SJSA1 (cell line): Measurements from ENCODE around the gene ENTREP1. TPM values are rescaled to one million over a fixed set of nuclear protein-coding genes. Genes with fewer than 3 reads are reported as not detected.
"Not testable (repeated sequence)": the region's sequence is repeated elsewhere in the genome, so short reads cannot be mapped to it uniquely, and the experiment has no call there.

Experiments used
- DNase-seq, 2 experiments: peaks; one replicate each; pipeline ENCODE4 v3.0.0-alpha.2; 2015 to 2020; ENCODE audit warnings: low spot score in 2 of 2, low read depth in 1 of 2
- H3K27ac ChIP-seq: fragments of 250-450 bp; sonication (Bioruptor Pico); 2 replicates; pipeline ENCODE4 v1.5.1; 2020; ENCODE audit warnings: mild to moderate bottlenecking, moderate library complexity
- H3K27me3 ChIP-seq: fragments of 250-450 bp; sonication (Bioruptor Pico); replicated peaks from 2 replicates; pipeline ENCODE4 v1.5.1; 2020; ENCODE audit warnings: mild to moderate bottlenecking, moderate library complexity
- H3K36me3 ChIP-seq: fragments of 250-450 bp; sonication (Bioruptor Pico); 2 replicates; pipeline ENCODE4 v1.5.1; 2020; ENCODE audit warnings: mild to moderate bottlenecking
- H3K4me1 ChIP-seq: fragments of 250-450 bp; sonication (Bioruptor Pico); replicated peaks from 2 replicates; pipeline ENCODE4 v1.6.1; 2021; ENCODE audit warnings: mild to moderate bottlenecking
- H3K4me3 ChIP-seq: fragments of 250-450 bp; sonication (Bioruptor Pico); 2 replicates; pipeline ENCODE4 v1.5.1; 2020; ENCODE audit warnings: mild to moderate bottlenecking
- H3K9me3 ChIP-seq: fragments of 250-450 bp; sonication (Bioruptor Pico); replicated peaks from 2 replicates; pipeline ENCODE4 v1.5.1; 2020; ENCODE audit warnings: mild to moderate bottlenecking
- total RNA-seq: library from RNA; depleted of rRNA; stranded (reverse); fragments of >200 nt; shearing (Covaris generic); gene quantifications from 2 replicates; pipeline ENCODE4 v1.2.3, GENCODE V29; 2014

Gene ENTREP1
- total RNA-seq, 1 experiment from 2014 or later: not detected

DNA sequence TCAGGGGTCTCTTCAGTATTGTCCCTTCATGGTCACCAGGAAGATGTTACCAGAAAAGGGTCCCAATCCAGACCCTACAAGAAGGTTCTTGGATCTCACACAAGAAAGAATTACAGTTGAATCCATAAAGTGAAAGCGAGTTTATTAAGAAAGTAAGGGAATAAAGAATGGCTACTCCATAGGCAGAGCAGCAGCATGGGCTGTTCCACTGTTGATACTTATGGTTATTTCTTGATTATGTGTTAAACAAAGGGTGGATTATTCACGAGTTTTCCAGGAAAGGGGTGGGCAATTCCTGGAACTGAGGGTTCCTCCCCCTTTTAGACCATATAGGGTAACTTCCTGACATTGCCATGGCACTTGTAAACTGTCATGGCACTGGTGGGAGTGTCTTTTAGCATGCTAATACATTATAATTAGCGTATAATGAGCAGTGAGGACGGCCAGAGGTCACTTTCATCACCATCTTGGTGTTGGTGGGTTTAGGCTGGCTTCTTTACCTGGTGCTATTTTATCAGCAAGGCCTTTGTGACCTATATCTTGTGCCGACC is 18.0 kb upstream of the ENTREP1 start:
- DNase-seq, H3K4me3 ChIP-seq, H3K9me3 ChIP-seq, H3K36me3 ChIP-seq, H3K27me3 ChIP-seq: not testable (repeated sequence)
- Histone ChIP-seq H3K27ac (peak overlapping the region; percentile 55; the same call in 1 of the 2 replicates), H3K4me1 (peaks cover 18% of the 10 kb centered on the region)

DNA sequence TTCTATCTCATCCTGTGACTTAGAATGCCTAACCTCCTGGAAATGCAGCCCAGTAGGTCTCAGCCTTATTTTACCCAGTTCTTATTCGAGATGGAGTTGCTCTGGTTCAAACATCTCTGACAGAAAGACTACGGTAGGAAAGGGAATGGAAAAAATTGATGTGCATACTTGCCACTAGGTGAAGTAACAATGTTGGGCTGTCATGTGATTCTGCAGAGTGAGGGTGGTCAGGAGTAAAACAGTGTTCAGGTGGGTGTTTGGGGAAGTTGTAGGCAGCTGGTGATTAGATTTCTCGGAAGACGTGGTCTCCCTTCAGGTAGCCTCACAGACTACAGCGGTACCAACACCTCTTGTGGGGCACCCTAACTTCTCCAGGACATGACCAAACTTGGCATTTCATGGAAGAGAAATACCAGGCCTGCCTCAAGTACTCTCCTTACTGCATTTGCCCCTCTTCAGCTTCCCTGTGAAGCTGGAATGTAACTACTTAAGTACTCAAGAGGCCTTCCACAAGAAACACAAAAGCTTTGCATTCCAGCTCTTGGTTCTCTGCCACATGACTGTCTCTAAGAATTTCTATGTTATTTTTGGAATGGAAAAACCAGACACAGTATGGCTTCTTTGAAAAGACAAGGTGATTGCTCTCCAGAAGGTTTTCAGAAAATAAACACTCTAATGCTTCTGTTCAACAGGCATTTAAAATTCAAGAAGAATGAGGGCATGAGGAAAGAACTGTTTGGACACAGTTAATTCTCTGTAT is 17.4 kb upstream of the ENTREP1 start:
- Histone ChIP-seq H3K36me3 (no peaks in the 10 kb centered on the region), H3K9me3 (no peaks in the 10 kb centered on the region; the same call in 1 of the 2 replicates), H3K4me1 (peaks cover 18% of the 10 kb centered on the region), H3K27me3 (no peaks in the 10 kb centered on the region; the same call in 1 of the 2 replicates), H3K4me3 (no peak overlapping the region), H3K27ac (peak overlapping the region; percentile 55; the same call in 1 of the 2 replicates)
- peak; percentile 50 to 78 for DNase-seq

DNA sequence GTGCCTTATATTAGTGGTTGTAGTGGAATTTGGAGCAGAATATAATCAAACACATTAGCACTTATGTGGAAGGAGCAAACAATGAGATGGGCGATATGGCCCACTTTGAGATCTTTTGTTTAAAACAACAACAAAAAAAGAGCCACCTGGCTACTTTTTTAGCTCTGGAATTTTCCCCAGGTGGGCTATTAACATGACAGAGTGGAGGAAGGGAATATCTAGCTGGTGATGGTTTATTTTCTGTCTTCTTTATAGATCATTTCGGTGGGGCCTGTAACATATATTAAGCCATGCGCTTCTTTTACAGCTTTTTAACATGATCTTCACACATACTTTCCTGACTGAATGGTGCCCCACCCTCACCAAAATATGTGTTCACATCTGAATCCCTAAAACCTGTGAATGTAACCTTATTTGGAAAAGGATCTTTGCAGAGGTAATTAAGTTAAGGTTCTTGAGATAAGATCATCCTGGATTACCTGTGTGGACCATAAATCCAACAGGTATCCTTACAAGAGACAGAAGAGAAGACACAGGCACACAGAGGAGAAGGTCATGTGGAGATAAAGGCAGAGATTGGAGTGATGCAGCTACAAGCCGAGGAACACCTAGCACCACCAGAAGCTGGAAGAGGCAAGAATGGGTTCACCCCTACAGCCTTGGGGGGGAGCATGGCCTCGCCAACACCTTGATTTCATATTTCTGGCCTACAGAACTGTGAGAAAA is 16.6 kb upstream of the ENTREP1 start:
- Histone ChIP-seq H3K4me1 (peaks cover 18% of the 10 kb centered on the region), H3K9me3 (peaks cover 5% of the 10 kb centered on the region), H3K27ac (no peak overlapping the region), H3K4me3 (no peak overlapping the region), H3K36me3 (no peaks in the 10 kb centered on the region), H3K27me3 (no peaks in the 10 kb centered on the region; the same call in 1 of the 2 replicates)
- no peak for DNase-seq

DNA sequence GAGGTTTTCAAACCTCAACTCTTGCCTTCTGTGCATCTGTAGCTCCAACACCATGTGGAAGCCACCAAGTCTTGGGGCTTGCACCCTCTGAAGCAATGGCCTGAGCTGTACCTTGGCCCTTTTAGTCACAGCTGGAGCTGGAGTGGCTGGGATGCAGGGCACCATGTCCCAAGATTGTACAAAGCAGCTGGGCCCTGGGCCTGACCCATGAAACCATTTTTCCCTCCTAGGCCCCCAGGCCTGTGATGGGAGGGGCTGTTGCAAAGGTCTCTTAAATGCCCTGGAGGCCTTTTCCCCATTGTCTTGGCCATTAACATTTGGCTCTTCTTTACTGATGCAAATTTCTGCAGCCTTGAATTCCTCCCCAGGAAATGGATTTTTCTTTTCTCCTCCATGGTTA is 11.8 kb upstream of the ENTREP1 start:
- no peak overlapping the region for H3K4me3 ChIP-seq
- no peak overlapping the region for H3K27ac ChIP-seq
- peaks cover 5% of the 10 kb centered on the region for H3K9me3 ChIP-seq
- no peak for DNase-seq
- no peaks in the 10 kb centered on the region for H3K27me3 ChIP-seq
- H3K4me1 ChIP-seq: peaks cover 4% of the 10 kb centered on the region; the same call in 1 of the 2 replicates
- H3K36me3 ChIP-seq: no peaks in the 10 kb centered on the region

DNA sequence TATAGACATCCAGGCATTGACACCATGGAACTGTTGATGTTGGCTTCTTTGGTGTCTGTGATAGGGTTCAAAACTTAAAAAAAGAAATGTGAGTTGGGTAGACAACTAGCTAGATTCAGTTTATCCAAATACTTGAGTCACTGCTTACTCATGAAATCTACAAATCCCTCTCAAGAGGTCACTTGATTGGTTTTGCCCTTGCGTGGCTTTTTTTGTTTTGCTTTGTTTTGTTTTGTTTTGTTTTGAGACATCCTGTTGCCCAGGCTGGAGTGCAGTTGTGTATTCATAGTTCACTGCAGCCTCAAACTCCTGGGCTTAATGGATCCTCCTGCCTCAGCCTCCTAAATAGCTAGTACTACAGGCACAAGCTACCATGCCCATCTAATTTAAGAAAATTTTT is 10.5 kb upstream of the ENTREP1 start:
- H3K27ac ChIP-seq: no peak overlapping the region
- H3K4me3 ChIP-seq: no peak overlapping the region
- H3K4me1 ChIP-seq: no peaks in the 10 kb centered on the region
- DNase-seq: peak in 1 of 2 experiments; percentile 8
- no peaks in the 10 kb centered on the region; the same call in 1 of the 2 replicates for H3K27me3 ChIP-seq
- H3K9me3 ChIP-seq: peaks cover 5% of the 10 kb centered on the region
- no peaks in the 10 kb centered on the region for H3K36me3 ChIP-seq

DNA sequence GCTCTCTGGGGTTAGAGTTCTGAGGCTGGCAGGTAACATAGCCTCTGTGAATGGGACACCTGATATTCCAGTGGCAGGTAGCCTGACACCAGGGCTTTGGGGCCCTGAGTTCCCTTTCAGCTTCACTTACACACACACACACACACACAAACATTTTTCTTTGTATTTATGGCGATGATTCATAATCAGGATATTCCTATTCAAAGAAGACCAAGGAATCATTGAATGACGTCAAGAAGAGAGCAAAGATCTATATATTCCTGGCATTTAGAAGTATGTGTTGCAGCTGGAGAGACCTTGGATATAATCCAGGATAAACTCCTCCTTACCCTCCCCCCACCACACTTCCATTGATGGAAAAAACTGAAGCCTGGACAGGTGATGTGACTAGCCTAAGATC is 7.9 kb upstream of the ENTREP1 start:
- Histone ChIP-seq H3K27ac (no peak overlapping the region), H3K9me3 (peaks cover 5% of the 10 kb centered on the region), H3K36me3 (no peaks in the 10 kb centered on the region), H3K4me3 (no peak overlapping the region), H3K27me3 (peaks cover 3% of the 10 kb centered on the region; the same call in 1 of the 2 replicates), H3K4me1 (no peaks in the 10 kb centered on the region)
- DNase-seq: no peak

DNA sequence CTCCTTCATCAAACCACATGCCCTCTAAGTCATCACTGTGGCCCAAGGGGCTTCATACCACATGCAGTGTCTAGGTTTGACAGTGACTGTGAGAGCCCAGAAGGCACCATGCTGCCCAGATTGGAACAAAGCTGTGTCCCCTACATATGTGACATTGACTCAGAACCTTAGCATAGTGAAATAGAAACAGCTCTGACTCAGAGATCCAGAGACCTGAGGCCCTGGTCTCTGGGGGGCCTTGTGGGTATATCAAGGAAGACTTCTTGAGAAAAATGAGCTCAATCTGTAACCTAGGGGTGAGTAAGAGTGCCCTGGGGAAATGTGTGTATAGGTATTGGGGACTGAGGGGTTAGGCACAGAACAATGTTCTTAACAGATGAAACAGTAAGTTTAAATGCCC is 7.1 kb upstream of the ENTREP1 start:
- H3K9me3 ChIP-seq: peaks cover 2% of the 10 kb centered on the region
- DNase-seq: no peak
- H3K27ac ChIP-seq: no peak overlapping the region
- H3K4me1 ChIP-seq: no peaks in the 10 kb centered on the region
- no peak overlapping the region for H3K4me3 ChIP-seq
- no peaks in the 10 kb centered on the region for H3K36me3 ChIP-seq
- peaks cover 6% of the 10 kb centered on the region; the same call in 1 of the 2 replicates for H3K27me3 ChIP-seq

DNA sequence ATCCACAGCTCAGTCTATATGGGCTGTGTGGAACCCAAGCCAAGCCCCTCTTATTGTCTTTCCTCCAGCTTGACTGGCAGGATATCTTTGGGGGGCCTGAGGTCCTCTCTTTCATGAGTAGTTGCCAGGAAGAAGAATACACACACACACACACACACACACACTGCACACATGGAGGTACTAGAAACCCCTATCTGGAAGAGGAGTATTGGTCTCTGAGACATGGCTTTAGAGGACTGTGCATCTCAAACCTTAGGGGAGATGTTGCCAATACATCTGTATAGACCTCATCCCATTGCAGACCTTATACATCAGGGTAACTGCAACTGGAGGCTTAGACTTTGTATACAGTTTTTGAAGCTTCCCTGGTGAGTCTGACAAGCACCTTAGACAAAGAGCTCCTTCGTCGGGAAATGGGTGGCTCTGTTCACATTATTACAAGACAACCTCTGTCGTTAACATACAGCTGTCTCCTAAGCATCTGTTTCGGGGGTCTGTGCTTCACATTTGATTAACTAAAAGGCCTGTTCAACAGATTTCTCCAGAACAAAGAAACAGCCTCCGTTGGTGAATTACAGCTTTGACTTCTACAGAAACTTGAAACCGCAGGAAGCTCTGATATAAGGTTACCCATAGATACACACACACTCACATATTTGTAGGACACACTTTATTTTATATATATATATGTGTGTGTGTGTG is 5.5 kb upstream of the ENTREP1 start:
- no peaks in the 10 kb centered on the region for H3K36me3 ChIP-seq
- H3K27ac ChIP-seq: no peak overlapping the region
- DNase-seq: no peak
- H3K4me1 ChIP-seq: peaks cover under 1% of the 10 kb centered on the region
- H3K27me3 ChIP-seq: peaks cover 18% of the 10 kb centered on the region
- H3K4me3 ChIP-seq: no peak overlapping the region
- H3K9me3 ChIP-seq: no peaks in the 10 kb centered on the region

DNA sequence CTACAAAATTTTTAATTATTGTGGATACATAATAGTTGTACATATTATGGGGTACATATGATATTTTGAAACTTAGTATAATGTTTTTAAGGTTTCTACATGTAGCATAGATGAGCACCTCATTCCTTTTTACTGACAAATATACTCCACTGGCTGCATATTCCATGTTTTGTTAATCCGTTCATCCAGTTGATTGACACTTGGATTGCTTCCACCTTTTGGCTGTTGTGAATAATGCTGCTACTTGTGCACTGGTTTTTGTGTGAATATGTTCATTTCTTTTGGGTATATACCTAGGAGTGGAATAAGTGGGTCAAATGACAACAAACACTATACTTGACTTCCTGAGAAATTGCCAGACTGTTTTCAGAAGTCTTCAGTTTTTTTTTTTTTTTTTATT is 2.8 kb upstream of the ENTREP1 start:
- Histone ChIP-seq H3K27ac (no peak overlapping the region), H3K9me3 (no peaks in the 10 kb centered on the region), H3K36me3 (no peaks in the 10 kb centered on the region), H3K4me1 (peaks cover 7% of the 10 kb centered on the region), H3K27me3 (peaks cover 42% of the 10 kb centered on the region), H3K4me3 (no peak overlapping the region)
- DNase-seq: no peak

DNA sequence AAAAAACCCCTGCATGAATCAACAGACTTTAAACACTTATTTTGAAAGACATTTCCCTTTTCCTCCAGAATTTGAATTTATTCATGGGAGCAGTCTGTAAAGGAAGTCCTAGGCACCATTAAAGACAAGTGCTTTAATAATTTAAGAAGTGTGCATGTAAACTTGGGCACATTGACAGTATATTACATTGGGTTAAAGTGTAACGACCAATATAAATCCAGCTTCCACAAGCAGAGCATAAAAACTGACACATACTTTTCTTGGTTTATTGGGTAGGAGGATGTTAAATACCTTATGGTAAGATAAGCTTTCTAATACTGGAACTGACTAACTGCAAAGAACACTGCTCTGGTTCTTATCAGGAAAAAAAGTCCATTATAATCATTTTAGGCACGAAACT is 1.2 kb upstream of the ENTREP1 start:
- DNase-seq: no peak
- Histone ChIP-seq H3K27ac (no peak overlapping the region), H3K4me3 (no peak overlapping the region), H3K4me1 (peaks cover 7% of the 10 kb centered on the region), H3K27me3 (peaks cover 55% of the 10 kb centered on the region), H3K36me3 (no peaks in the 10 kb centered on the region), H3K9me3 (no peaks in the 10 kb centered on the region)

DNA sequence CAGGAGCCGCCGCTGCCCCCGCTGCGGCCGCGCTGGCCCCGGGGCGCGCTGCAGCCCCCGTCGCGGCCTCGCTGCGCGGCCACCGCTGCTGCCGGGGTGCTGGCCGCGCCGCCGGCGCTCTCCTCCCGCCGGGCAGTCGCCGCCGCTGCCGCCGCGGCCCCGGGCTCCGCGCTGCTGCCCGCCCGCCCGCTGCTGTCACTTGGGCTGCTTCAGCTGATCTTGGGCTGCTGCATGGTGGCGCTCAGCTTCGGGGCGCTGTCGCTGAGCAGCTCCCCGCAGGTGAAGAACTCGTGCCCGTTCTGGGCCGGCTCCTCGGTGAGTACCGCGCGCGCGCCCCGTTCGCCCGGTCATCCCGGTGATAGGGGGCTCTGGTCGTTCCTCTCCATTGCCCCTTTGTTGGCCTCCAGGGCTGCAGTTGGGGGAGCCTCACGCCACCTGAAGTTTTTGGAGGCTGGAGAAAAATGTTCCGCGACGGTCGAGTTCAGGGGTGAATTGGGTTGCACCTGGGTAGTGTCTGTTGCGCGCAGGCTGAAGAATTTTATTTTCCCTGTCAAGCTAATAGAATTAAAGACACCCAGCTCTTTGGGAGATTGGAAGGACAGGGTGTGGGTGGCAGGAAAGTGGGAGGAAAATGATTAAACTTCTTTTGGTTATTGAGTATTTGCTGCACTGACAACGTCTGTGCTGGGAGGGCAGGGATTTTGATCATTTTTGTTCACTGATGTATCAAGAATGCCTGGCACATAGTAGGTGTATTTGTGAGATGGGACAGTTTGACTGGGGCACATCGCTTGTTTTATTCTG is 596 bp downstream of the ENTREP1 start:
- H3K4me3 ChIP-seq: no peak overlapping the region

DNA sequence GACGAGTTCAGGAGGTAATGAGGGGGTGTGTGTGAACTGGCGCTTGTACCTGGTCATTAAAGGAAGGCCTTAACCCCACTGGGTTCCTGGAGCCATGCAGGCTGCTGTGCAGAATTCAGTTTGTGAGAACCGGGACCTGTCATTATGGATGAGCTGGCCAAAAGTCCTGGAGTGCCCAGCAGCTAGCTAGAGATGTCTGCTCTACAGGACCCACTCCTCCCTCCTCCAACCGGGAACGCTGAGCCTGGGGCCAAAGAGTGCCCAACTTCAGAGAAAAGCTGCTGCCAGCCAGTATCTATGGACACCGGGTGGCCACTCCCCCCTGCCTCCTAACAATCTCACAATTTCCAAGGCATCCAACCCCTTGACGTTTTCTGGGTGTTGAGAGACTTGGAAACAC is 1.2 kb downstream of the ENTREP1 start:
- H3K4me3 ChIP-seq: no peak overlapping the region
- H3K9me3 ChIP-seq: no peaks in the 10 kb centered on the region
- peaks cover 56% of the 10 kb centered on the region for H3K27me3 ChIP-seq
- no peak for DNase-seq
- H3K27ac ChIP-seq: no peak overlapping the region
- peaks cover 7% of the 10 kb centered on the region for H3K4me1 ChIP-seq
- no peaks in the 10 kb centered on the region for H3K36me3 ChIP-seq

More for the DNA sequence above, 596 bp downstream of the ENTREP1 start:
- Histone ChIP-seq H3K27me3 (peaks cover 53% of the 10 kb centered on the region), H3K4me1 (peaks cover 7% of the 10 kb centered on the region), H3K36me3 (no peaks in the 10 kb centered on the region), H3K9me3 (no peaks in the 10 kb centered on the region), H3K27ac (no peak overlapping the region)
- DNase-seq: no peak

DNA sequence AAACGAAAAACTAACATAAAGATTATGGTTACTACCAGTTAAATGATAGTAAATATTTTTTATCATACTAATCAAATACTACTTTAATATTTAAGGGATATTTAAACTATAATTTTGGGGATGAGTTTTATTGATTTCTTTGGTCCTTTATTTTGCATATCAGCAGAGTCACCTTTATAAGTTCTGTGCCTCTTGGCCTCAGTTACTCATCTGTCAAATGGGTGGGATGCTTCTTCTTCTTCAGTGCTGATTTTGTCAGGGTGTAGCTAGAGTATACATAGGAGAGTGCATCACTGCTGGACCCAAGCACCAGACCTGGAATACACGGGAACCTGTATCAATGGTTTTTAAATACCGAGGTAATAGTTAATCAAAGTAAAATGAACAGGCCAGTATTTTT is 5.6 kb downstream of the ENTREP1 start:
- Histone ChIP-seq H3K4me3 (no peak overlapping the region), H3K9me3 (no peaks in the 10 kb centered on the region), H3K36me3 (no peaks in the 10 kb centered on the region), H3K27me3 (peaks cover 37% of the 10 kb centered on the region), H3K27ac (no peak overlapping the region), H3K4me1 (no peaks in the 10 kb centered on the region; the same call in 1 of the 2 replicates)
- no peak for DNase-seq
